ENCODE measurements around the gene GORAB.

Gene GORAB

DNA sequence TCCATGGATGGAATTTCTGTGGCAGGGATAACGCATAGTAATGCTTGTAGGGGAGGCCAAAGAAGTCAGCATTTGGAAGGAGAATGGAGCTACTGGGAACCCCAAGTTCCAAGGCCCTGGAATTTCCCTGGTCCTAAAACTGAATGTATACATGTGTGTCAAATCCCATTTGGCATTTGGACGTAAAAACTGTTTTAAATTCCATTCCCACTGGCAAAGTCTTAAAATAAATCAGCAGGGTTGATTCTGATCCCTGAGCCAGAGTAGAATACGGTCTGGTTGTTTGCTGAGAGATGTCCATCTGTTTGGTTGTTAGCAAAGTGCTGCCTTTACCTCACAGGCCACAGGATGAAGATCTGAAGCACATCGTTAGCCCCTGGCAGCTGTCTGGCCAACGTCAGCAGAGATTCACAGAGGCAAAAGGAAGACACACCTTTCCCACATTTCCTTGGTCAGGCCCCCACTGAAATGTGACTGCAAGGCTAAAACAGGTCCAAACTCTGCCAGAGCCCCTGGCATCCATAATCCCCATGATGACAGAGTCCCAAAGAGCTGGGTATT is 62.2 kb downstream of the GORAB start:
- H3K9me3 ChIP-seq (ENCODE audit: control insufficient read depth, low read length): peaks cover 20% of the 10 kb centered on the region
- H3K4me3 ChIP-seq (ENCODE audit: insufficient read depth in 1 of 2, low read depth in 1 of 2, low read length in 2 of 2): peak overlapping the region in 1 of 2 experiments; percentile 75
- no peak overlapping the region for H3K4ac ChIP-seq (ENCODE audit: low read depth in 1 of 2, low read length in 2 of 2)
- peaks cover 0 to 3% of the 10 kb centered on the region in 2 experiments for H3K27me3 ChIP-seq (ENCODE audit: control insufficient read depth in 1 of 2, insufficient read depth in 1 of 2, low read length in 2 of 2)
- no peak overlapping the region for H4K8ac ChIP-seq (ENCODE audit: low read length)
- no peak overlapping the region for H3K23ac ChIP-seq (ENCODE audit: low read length in 2 of 2)
- H3K27ac ChIP-seq (ENCODE audit: low read length, poor library complexity, severe bottlenecking): no peak overlapping the region
- H3K79me1 ChIP-seq (replicated peaks; ENCODE audit: low read length, poor library complexity, severe bottlenecking): no peaks in the 10 kb centered on the region
- H2BK5ac ChIP-seq (ENCODE audit: low read depth, low read length, poor library complexity, severe bottlenecking): no peak overlapping the region
- no peak overlapping the region for H3K4me2 ChIP-seq (ENCODE audit: low read length, poor library complexity, severe bottlenecking)
- H3K36me3 ChIP-seq (ENCODE audit: control insufficient read depth in 1 of 2, insufficient read depth in 2 of 2, low read depth in 1 of 2, low read length in 2 of 2): no peaks in the 10 kb centered on the region
- no peak overlapping the region for H2BK12ac ChIP-seq (ENCODE audit: low read length in 2 of 2)
- no peak overlapping the region for H2AK5ac ChIP-seq (ENCODE audit: low read length, severe bottlenecking)
- WGBS: 43% methylated on average over 5 of the region's 5 CpGs
- peak overlapping the region; percentile 89 for H3K9ac ChIP-seq (ENCODE audit: low read length)
- H3K18ac ChIP-seq (ENCODE audit: low read depth in 1 of 2, low read length in 2 of 2): no peak overlapping the region
- no peak for DNase-seq
- no peaks in the 10 kb centered on the region for H3K4me1 ChIP-seq (ENCODE audit: control insufficient read depth, insufficient read depth, low read depth, low read length)
- no peak overlapping the region for H4K91ac ChIP-seq (ENCODE audit: low read length)
- H2AFZ ChIP-seq (ENCODE audit: low read depth, low read length): no peak overlapping the region
- H3K14ac ChIP-seq (ENCODE audit: low read length in 2 of 2): no peak overlapping the region
- H2BK120ac ChIP-seq (ENCODE audit: low read depth, low read length): no peak overlapping the region
- H2BK15ac ChIP-seq (ENCODE audit: low read depth, poor library complexity, severe bottlenecking): no peak overlapping the region

GRCh38 chr1:170596701-170597100 is 64.7 kb downstream of the GORAB start:
- no peaks in the 10 kb centered on the region for H3K27me3 ChIP-seq (ENCODE audit: control insufficient read depth in 1 of 2, insufficient read depth in 1 of 2, low read length in 2 of 2)
- H3K9me3 ChIP-seq (ENCODE audit: control insufficient read depth, low read length): peaks cover 22% of the 10 kb centered on the region
- no peaks in the 10 kb centered on the region for H3K4me1 ChIP-seq (ENCODE audit: control insufficient read depth, insufficient read depth, low read depth, low read length)
- H2AFZ ChIP-seq (ENCODE audit: low read depth, low read length): no peak overlapping the region
- H3K9ac ChIP-seq (ENCODE audit: low read length): no peak overlapping the region
- no peak overlapping the region for H4K8ac ChIP-seq (ENCODE audit: low read length)
- no peak overlapping the region for H4K91ac ChIP-seq (ENCODE audit: low read length)
- DNase-seq: no peak
- no peaks in the 10 kb centered on the region for H3K79me1 ChIP-seq (replicated peaks; ENCODE audit: low read length, poor library complexity, severe bottlenecking)
- H2AK5ac ChIP-seq (ENCODE audit: low read length, severe bottlenecking): no peak overlapping the region
- no peak overlapping the region for H3K4me3 ChIP-seq (ENCODE audit: insufficient read depth in 1 of 2, low read depth in 1 of 2, low read length in 2 of 2)
- H3K4me2 ChIP-seq (ENCODE audit: low read length, poor library complexity, severe bottlenecking): no peak overlapping the region
- no peak overlapping the region for H2BK12ac ChIP-seq (ENCODE audit: low read length in 2 of 2)
- no peak overlapping the region for H3K18ac ChIP-seq (ENCODE audit: low read depth in 1 of 2, low read length in 2 of 2)
- H3K36me3 ChIP-seq (ENCODE audit: control insufficient read depth in 1 of 2, insufficient read depth in 2 of 2, low read depth in 1 of 2, low read length in 2 of 2): no peaks in the 10 kb centered on the region
- no peak overlapping the region for H3K23ac ChIP-seq (ENCODE audit: low read length in 2 of 2)
- no peak overlapping the region for H2BK120ac ChIP-seq (ENCODE audit: low read depth, low read length)
- H2BK15ac ChIP-seq (ENCODE audit: low read depth, poor library complexity, severe bottlenecking): no peak overlapping the region
- WGBS: 91% methylated on average over 4 of the region's 5 CpGs
- H3K14ac ChIP-seq (ENCODE audit: low read length in 2 of 2): no peak overlapping the region
- no peak overlapping the region for H3K27ac ChIP-seq (ENCODE audit: low read length, poor library complexity, severe bottlenecking)
- H2BK5ac ChIP-seq (ENCODE audit: low read depth, low read length, poor library complexity, severe bottlenecking): no peak overlapping the region
- no peak overlapping the region for H3K4ac ChIP-seq (ENCODE audit: low read depth in 1 of 2, low read length in 2 of 2)

DNA sequence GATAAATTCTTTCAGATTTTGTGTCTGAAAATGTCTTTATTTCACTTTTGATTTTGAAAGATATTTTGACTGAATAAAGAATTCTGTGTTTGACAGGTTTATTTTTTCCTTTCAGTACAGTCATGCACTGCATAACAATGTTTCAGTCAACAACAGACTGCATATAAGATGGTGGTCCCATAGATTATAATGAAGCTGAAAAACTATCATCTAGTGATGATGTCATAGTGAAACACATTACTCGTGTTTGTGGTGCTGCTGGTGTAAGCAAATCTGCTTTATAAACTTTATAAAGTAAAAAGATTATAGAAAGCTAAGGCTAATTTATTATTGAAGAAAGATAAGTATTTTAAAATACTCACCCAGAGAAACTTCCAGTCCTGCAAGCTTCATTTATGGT is 66.7 kb downstream of the GORAB start:
- no peak overlapping the region for H3K27ac ChIP-seq (ENCODE audit: low read length, poor library complexity, severe bottlenecking)
- H2BK15ac ChIP-seq (ENCODE audit: low read depth, poor library complexity, severe bottlenecking): no peak overlapping the region
- no peak overlapping the region for H3K4me2 ChIP-seq (ENCODE audit: low read length, poor library complexity, severe bottlenecking)
- no peak overlapping the region for H4K91ac ChIP-seq (ENCODE audit: low read length)
- no peak overlapping the region for H4K8ac ChIP-seq (ENCODE audit: low read length)
- H3K9ac ChIP-seq (ENCODE audit: low read length): no peak overlapping the region
- H2BK120ac ChIP-seq (ENCODE audit: low read depth, low read length): no peak overlapping the region
- H3K4ac ChIP-seq (ENCODE audit: low read depth in 1 of 2, low read length in 2 of 2): no peak overlapping the region
- H3K36me3 ChIP-seq (ENCODE audit: control insufficient read depth in 1 of 2, insufficient read depth in 2 of 2, low read depth in 1 of 2, low read length in 2 of 2): no peaks in the 10 kb centered on the region
- peaks cover 24% of the 10 kb centered on the region for H3K9me3 ChIP-seq (ENCODE audit: control insufficient read depth, low read length)
- no peak overlapping the region for H3K23ac ChIP-seq (ENCODE audit: low read length in 2 of 2)
- no peaks in the 10 kb centered on the region for H3K27me3 ChIP-seq (ENCODE audit: control insufficient read depth in 1 of 2, insufficient read depth in 1 of 2, low read length in 2 of 2)
- no peak overlapping the region for H3K18ac ChIP-seq (ENCODE audit: low read depth in 1 of 2, low read length in 2 of 2)
- H3K4me3 ChIP-seq (ENCODE audit: insufficient read depth in 1 of 2, low read depth in 1 of 2, low read length in 2 of 2): no peak overlapping the region
- no peaks in the 10 kb centered on the region for H3K4me1 ChIP-seq (ENCODE audit: control insufficient read depth, insufficient read depth, low read depth, low read length)
- no peak overlapping the region for H2AK5ac ChIP-seq (ENCODE audit: low read length, severe bottlenecking)
- no CpG with 5 or more reads among the region's 1 CpG for WGBS
- DNase-seq: no peak
- no peak overlapping the region for H2BK12ac ChIP-seq (ENCODE audit: low read length in 2 of 2)
- no peaks in the 10 kb centered on the region for H3K79me1 ChIP-seq (replicated peaks; ENCODE audit: low read length, poor library complexity, severe bottlenecking)
- H2BK5ac ChIP-seq (ENCODE audit: low read depth, low read length, poor library complexity, severe bottlenecking): no peak overlapping the region
- H2AFZ ChIP-seq (ENCODE audit: low read depth, low read length): no peak overlapping the region
- no peak overlapping the region for H3K14ac ChIP-seq (ENCODE audit: low read length in 2 of 2)

GRCh38 chr1:170599033-170599432 is 67.1 kb downstream of the GORAB start:
- H3K18ac ChIP-seq (ENCODE audit: low read depth in 1 of 2, low read length in 2 of 2): no peak overlapping the region
- no peak overlapping the region for H3K27ac ChIP-seq (ENCODE audit: low read length, poor library complexity, severe bottlenecking)
- H2AK5ac ChIP-seq (ENCODE audit: low read length, severe bottlenecking): no peak overlapping the region
- no peak overlapping the region for H3K4me3 ChIP-seq (ENCODE audit: insufficient read depth in 1 of 2, low read depth in 1 of 2, low read length in 2 of 2)
- H3K36me3 ChIP-seq (ENCODE audit: control insufficient read depth in 1 of 2, insufficient read depth in 2 of 2, low read depth in 1 of 2, low read length in 2 of 2): no peaks in the 10 kb centered on the region
- H3K27me3 ChIP-seq (ENCODE audit: control insufficient read depth in 1 of 2, insufficient read depth in 1 of 2, low read length in 2 of 2): no peaks in the 10 kb centered on the region
- DNase-seq: no peak
- peaks cover 24% of the 10 kb centered on the region for H3K9me3 ChIP-seq (ENCODE audit: control insufficient read depth, low read length)
- no peaks in the 10 kb centered on the region for H3K4me1 ChIP-seq (ENCODE audit: control insufficient read depth, insufficient read depth, low read depth, low read length)
- H3K23ac ChIP-seq (ENCODE audit: low read length in 2 of 2): no peak overlapping the region
- H3K9ac ChIP-seq (ENCODE audit: low read length): no peak overlapping the region
- H2AFZ ChIP-seq (ENCODE audit: low read depth, low read length): no peak overlapping the region
- no peak overlapping the region for H3K4ac ChIP-seq (ENCODE audit: low read depth in 1 of 2, low read length in 2 of 2)
- H4K8ac ChIP-seq (ENCODE audit: low read length): no peak overlapping the region
- no peak overlapping the region for H2BK15ac ChIP-seq (ENCODE audit: low read depth, poor library complexity, severe bottlenecking)
- no peak overlapping the region for H2BK120ac ChIP-seq (ENCODE audit: low read depth, low read length)
- no peaks in the 10 kb centered on the region for H3K79me1 ChIP-seq (replicated peaks; ENCODE audit: low read length, poor library complexity, severe bottlenecking)
- no peak overlapping the region for H4K91ac ChIP-seq (ENCODE audit: low read length)
- H2BK5ac ChIP-seq (ENCODE audit: low read depth, low read length, poor library complexity, severe bottlenecking): no peak overlapping the region
- H3K4me2 ChIP-seq (ENCODE audit: low read length, poor library complexity, severe bottlenecking): no peak overlapping the region
- no peak overlapping the region for H2BK12ac ChIP-seq (ENCODE audit: low read length in 2 of 2)
- H3K14ac ChIP-seq (ENCODE audit: low read length in 2 of 2): no peak overlapping the region
